ENCODE data around the gene IER2. TPM values are rescaled to one million over a fixed set of nuclear protein-coding genes. Genes with fewer than 3 reads are reported as not detected.
"Not testable (repeated sequence)": the region's sequence is repeated elsewhere in the genome, so short reads cannot be mapped to it uniquely, and the experiment has no call there.

Gene IER2
- total RNA-seq, 1 experiment from 2014 or later = 42.6 TPM

GRCh38 chr19:13162724-13163608 is 12.8 kb downstream of the IER2 start:
- DNase-seq (ENCODE audit: low read depth) = peak; percentile 98

GRCh38 chr19:13163609-13164342 is 13.6 kb downstream of the IER2 start:
- peak; percentile 96 for DNase-seq (ENCODE audit: low read depth)

GRCh38 chr19:13164343-13165161 is 14.3 kb downstream of the IER2 start:
- DNase-seq (ENCODE audit: low read depth) = peak; percentile 98

GRCh38 chr19:13165162-13165997 is 15.2 kb downstream of the IER2 start:
- DNase-seq (ENCODE audit: low read depth) = no peak

GRCh38 chr19:13166151-13166550 is 15.9 kb downstream of the IER2 start:
- not testable (repeated sequence) for DNase-seq (ENCODE audit: low read depth)

- DNase-seq (ENCODE audit: low read depth) = peak; percentile 86
Measured at GRCh38 chr19:13169769-13170168, 19.6 kb downstream of the IER2 start.

- no peak for DNase-seq (ENCODE audit: low read depth)
Measured at GRCh38 chr19:13171146-13171545, 20.9 kb downstream of the IER2 start.

GRCh38 chr19:13172346-13173138 is 22.3 kb downstream of the IER2 start:
- DNase-seq (ENCODE audit: low read depth) = peak; percentile 91

GRCh38 chr19:13173139-13173737 is 23.0 kb downstream of the IER2 start:
- no peak for DNase-seq (ENCODE audit: low read depth)

GRCh38 chr19:13176345-13176744 is 26.1 kb downstream of the IER2 start:
- DNase-seq (ENCODE audit: low read depth) = no peak

- not testable (repeated sequence) for DNase-seq (ENCODE audit: low read depth)
Measured at GRCh38 chr19:13177584-13177983, 27.4 kb downstream of the IER2 start.

- not testable (repeated sequence) for DNase-seq (ENCODE audit: low read depth)
Measured at GRCh38 chr19:13178291-13178690, 28.1 kb downstream of the IER2 start.

GRCh38 chr19:13181747-13182388 is 31.7 kb downstream of the IER2 start:
- DNase-seq (ENCODE audit: low read depth) = no peak

GRCh38 chr19:13184926-13185325 is 34.7 kb downstream of the IER2 start:
- DNase-seq (ENCODE audit: low read depth) = not testable (repeated sequence)

GRCh38 chr19:13185763-13186657 is 35.8 kb downstream of the IER2 start:
- not testable (repeated sequence) for DNase-seq (ENCODE audit: low read depth)

- not testable (repeated sequence) for DNase-seq (ENCODE audit: low read depth)
Measured at GRCh38 chr19:13186688-13187087, 36.5 kb downstream of the IER2 start.

GRCh38 chr19:13187419-13187818 is 37.2 kb downstream of the IER2 start:
- no peak for DNase-seq (ENCODE audit: low read depth)

GRCh38 chr19:13189600-13189999 is 39.4 kb downstream of the IER2 start:
- no peak for DNase-seq (ENCODE audit: low read depth)

All from HT1080 (cell line).